OCI-LY1 (cell line): ENCODE data around the gene PPP2R2C.

Experiments
- EZH2 ChIP-seq: fragments of 200-600 bp; sonication (generic), shearing (Covaris generic); IDR thresholded peaks from 2 replicates; pipeline ENCODE4 v1.8.0; 2017; ENCODE audit warnings: borderline replicate concordance, mixed run types, mild to moderate bottlenecking, antibody characterized with exemption, low read length, moderate library complexity, mixed read lengths
- TF ChIP-seq, protein P1 (sequence below): fragments of 200-600 bp; sonication (generic), shearing (Covaris generic); IDR thresholded peaks from 2 replicates; pipeline ENCODE4 v1.5.1; 2017; ENCODE audit warnings: mild to moderate bottlenecking, antibody characterized with exemption, low read length, moderate library complexity, mixed read lengths

DNA sequence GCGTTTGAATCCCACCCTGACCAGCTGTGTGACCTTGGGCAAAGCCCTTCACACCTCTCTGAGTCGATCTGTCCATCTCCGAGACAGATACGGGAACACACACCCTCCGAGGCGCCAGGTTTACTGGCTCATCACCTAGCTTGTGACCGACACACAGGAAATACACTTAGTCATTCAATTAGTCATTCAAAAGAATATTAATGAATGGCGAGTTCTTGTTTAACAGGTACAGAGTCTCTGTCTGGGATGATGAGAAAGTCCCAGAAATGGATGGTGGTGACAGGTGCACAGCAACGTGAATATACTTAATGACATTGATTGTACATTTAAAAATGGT, 80.6 kb downstream of the PPP2R2C start:
- TF ChIP-seq, protein P1, sequence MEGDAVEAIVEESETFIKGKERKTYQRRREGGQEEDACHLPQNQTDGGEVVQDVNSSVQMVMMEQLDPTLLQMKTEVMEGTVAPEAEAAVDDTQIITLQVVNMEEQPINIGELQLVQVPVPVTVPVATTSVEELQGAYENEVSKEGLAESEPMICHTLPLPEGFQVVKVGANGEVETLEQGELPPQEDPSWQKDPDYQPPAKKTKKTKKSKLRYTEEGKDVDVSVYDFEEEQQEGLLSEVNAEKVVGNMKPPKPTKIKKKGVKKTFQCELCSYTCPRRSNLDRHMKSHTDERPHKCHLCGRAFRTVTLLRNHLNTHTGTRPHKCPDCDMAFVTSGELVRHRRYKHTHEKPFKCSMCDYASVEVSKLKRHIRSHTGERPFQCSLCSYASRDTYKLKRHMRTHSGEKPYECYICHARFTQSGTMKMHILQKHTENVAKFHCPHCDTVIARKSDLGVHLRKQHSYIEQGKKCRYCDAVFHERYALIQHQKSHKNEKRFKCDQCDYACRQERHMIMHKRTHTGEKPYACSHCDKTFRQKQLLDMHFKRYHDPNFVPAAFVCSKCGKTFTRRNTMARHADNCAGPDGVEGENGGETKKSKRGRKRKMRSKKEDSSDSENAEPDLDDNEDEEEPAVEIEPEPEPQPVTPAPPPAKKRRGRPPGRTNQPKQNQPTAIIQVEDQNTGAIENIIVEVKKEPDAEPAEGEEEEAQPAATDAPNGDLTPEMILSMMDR: no peak
- no peak for TF ChIP-seq EZH2
